Measurements from ENCODE around the gene CHST15. TPM values are rescaled to one million over a fixed set of nuclear protein-coding genes. Genes with fewer than 3 reads are reported as not detected.
A peak's percentile ranks its signal among the peaks of the same experiment; 100 is the strongest.

The CHST15 gene
- total and polyA plus RNA-seq, 7 donors: 2.4 to 57.9 (median 29.9) TPM

GRCh38 chr10:124008187-124008586 lies 85.2 kb downstream of the CHST15 start:
- peak; percentile 77 for DNase-seq
- 75 to 82% methylated on average over 14 of the region's 14 CpGs for WGBS, 2 donors
- H3K36me3 ChIP-seq: peaks cover 0 to 18% (median 4%) of the 10 kb centered on the region in 4 donors

GRCh38 chr10:124007773-124008145 lies 85.6 kb downstream of the CHST15 start:
- H3K36me3 ChIP-seq: peaks cover 0 to 14% (median 4%) of the 10 kb centered on the region in 4 donors
- peak; percentile 53 for DNase-seq

More at GRCh38 chr10:124008187-124008586, 85.2 kb downstream of the CHST15 start:
- Histone ChIP-seq H3K4me3 (no peak overlapping the region), H3K27me3 (no peaks in the 10 kb centered on the region), H3K27ac (peak overlapping the region; percentile 85 to 90 (median 89)), H3K4me1 (peaks cover 0 to 80% (median 70%) of the 10 kb centered on the region in 4 donors), H3K9me3 (no peaks in the 10 kb centered on the region)
- intact Hi-C loops (cut with DNase I): loop anchor here (2.0 to 5.0 kb wide), 2 partner anchors 85 to 144 kb away; partner anchors contain the start of gene CHST15
- TF ChIP-seq, protein P1, sequence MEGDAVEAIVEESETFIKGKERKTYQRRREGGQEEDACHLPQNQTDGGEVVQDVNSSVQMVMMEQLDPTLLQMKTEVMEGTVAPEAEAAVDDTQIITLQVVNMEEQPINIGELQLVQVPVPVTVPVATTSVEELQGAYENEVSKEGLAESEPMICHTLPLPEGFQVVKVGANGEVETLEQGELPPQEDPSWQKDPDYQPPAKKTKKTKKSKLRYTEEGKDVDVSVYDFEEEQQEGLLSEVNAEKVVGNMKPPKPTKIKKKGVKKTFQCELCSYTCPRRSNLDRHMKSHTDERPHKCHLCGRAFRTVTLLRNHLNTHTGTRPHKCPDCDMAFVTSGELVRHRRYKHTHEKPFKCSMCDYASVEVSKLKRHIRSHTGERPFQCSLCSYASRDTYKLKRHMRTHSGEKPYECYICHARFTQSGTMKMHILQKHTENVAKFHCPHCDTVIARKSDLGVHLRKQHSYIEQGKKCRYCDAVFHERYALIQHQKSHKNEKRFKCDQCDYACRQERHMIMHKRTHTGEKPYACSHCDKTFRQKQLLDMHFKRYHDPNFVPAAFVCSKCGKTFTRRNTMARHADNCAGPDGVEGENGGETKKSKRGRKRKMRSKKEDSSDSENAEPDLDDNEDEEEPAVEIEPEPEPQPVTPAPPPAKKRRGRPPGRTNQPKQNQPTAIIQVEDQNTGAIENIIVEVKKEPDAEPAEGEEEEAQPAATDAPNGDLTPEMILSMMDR (IDR thresholded peaks at IDR 0.05): no peak
- TF ChIP-seq POLR2AphosphoS5 (IDR thresholded peaks at IDR 0.05): peak in 1 of 4 donors; percentile 31
- peak in 1 of 4 donors; percentile 65 for TF ChIP-seq EP300 (IDR thresholded peaks at IDR 0.05)

DNA sequence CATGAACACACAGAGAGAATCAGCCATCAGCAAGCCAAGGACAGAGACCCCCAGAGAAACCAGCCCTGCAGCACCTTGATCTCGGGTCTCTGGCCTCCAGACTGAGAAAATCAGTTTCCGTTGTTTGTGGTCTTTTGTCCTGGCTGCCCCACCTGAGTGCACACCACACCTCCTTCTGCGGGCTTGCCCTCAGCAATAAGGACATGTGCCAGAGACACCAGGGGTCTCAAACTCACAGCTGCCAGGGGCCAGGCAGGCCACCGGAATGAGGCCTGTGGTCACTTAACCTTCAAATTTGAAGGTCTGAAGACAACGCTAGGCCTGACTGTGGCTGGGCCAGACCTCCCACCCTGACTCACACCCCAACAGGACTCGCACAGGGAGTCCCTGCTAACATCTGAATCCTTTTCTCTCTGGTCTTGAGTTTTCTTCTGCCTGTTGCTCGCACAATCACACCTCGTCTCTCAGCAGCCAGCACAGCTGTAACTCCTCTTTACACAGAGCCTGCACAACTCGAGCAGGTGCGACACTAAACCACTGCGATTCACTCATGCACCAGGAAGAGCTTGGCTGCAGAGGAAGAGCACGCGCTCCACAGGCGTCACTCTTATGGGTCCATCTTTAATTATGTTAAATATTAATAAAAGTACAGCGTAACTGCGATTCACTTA lies 86.2 kb downstream of the CHST15 start:
- no peaks in the 10 kb centered on the region for H3K27me3 ChIP-seq
- H3K36me3 ChIP-seq: peaks cover 0 to 9% (median 3%) of the 10 kb centered on the region in 4 donors
- H3K9me3 ChIP-seq: no peaks in the 10 kb centered on the region
- TF ChIP-seq, protein P1 (IDR thresholded peaks at IDR 0.05): no peak
- TF ChIP-seq EP300 (IDR thresholded peaks at IDR 0.05) (no peak), POLR2A (IDR thresholded peaks at IDR 0.05) (no peak), POLR2AphosphoS5 (IDR thresholded peaks at IDR 0.05) (peak in 1 of 4 donors; percentile 11)
- peak; percentile 69 for DNase-seq
- H3K4me1 ChIP-seq: peaks cover 0 to 80% (median 70%) of the 10 kb centered on the region in 4 donors
- intact Hi-C loops (cut with DNase I): loop anchor here (5.0 kb wide), 1 partner anchor 145 kb away; no protein-coding TSS in a partner anchor
- H3K4me3 ChIP-seq: no peak overlapping the region
- WGBS, 2 donors: 84 to 91% methylated on average over 16 of the region's 16 CpGs
- H3K27ac ChIP-seq: peak overlapping the region; percentile 85 to 90 (median 89)

More at GRCh38 chr10:124007773-124008145, 85.6 kb downstream of the CHST15 start:
- Histone ChIP-seq H3K27me3 (no peaks in the 10 kb centered on the region), H3K9me3 (no peaks in the 10 kb centered on the region), H3K27ac (peak overlapping the region; percentile 85 to 90 (median 89)), H3K4me3 (no peak overlapping the region), H3K4me1 (peaks cover 0 to 80% (median 70%) of the 10 kb centered on the region in 4 donors)
- 92 to 93% methylated on average over 8 of the region's 8 CpGs for WGBS, 2 donors
- no peak for TF ChIP-seq POLR2AphosphoS5 (IDR thresholded peaks at IDR 0.05)
- no peak for TF ChIP-seq EP300 (IDR thresholded peaks at IDR 0.05)
- TF ChIP-seq POLR2A (IDR thresholded peaks at IDR 0.05): no peak
- TF ChIP-seq, protein P1 (IDR thresholded peaks at IDR 0.05): no peak
- intact Hi-C loops (cut with DNase I): loop anchor here (2.0 to 5.0 kb wide), 2 partner anchors 85 to 145 kb away; partner anchors contain the start of gene CHST15

GRCh38 chr10:124006526-124006925 lies 86.9 kb downstream of the CHST15 start:
- TF ChIP-seq POLR2A (IDR thresholded peaks at IDR 0.05) (no peak), EP300 (IDR thresholded peaks at IDR 0.05) (no peak), POLR2AphosphoS5 (IDR thresholded peaks at IDR 0.05) (no peak)
- TF ChIP-seq, protein P1 (IDR thresholded peaks at IDR 0.05): no peak
- Histone ChIP-seq H3K4me1 (peaks cover 0 to 79% (median 70%) of the 10 kb centered on the region in 4 donors), H3K27ac (peak overlapping the region; percentile 85 to 90 (median 89)), H3K9me3 (no peaks in the 10 kb centered on the region), H3K27me3 (no peaks in the 10 kb centered on the region), H3K36me3 (peaks cover 0 to 6% (median 0%) of the 10 kb centered on the region in 4 donors), H3K4me3 (no peak overlapping the region)
- intact Hi-C loops (cut with DNase I): loop anchor here (5.0 kb wide), 1 partner anchor 146 kb away; no protein-coding TSS in a partner anchor
- DNase-seq: peak; percentile 62
- 89 to 92% methylated on average over 7 of the region's 7 CpGs for WGBS, 2 donors

Measured in sigmoid colon (tissue), 7 donors.